ENCODE data around the gene FBXO34.
"Not testable (repeated sequence)": the region's sequence is repeated elsewhere in the genome, so short reads cannot be mapped to it uniquely, and the experiment has no call there.

The FBXO34 gene

GRCh38 chr14:55303125-55303499 is 31.9 kb downstream of the FBXO34 start:
- in situ Hi-C loops (cut with HindIII; ENCODE audit: low sequenced_read_pairs) = no loop called here
- DNase-seq (ENCODE audit: low read depth, low spot score) = no peak
- H3K4me3 ChIP-seq (ENCODE audit: low read depth, low read length) = no peak overlapping the region
- TF ChIP-seq CTCF (IDR thresholded peaks at IDR 0.05; ENCODE audit: low read depth, low read length) = no peak

GRCh38 chr14:55303691-55304145 is 32.5 kb downstream of the FBXO34 start:
- no peak overlapping the region for H3K4me3 ChIP-seq (ENCODE audit: low read depth, low read length)
- TF ChIP-seq CTCF (IDR thresholded peaks at IDR 0.05; ENCODE audit: low read depth, low read length) = no peak
- in situ Hi-C loops (cut with HindIII; ENCODE audit: low sequenced_read_pairs) = no loop called here

GRCh38 chr14:55306938-55307589 is 35.8 kb downstream of the FBXO34 start:
- no peak for TF ChIP-seq CTCF (IDR thresholded peaks at IDR 0.05; ENCODE audit: low read depth, low read length)
- no peak overlapping the region for H3K4me3 ChIP-seq (ENCODE audit: low read depth, low read length)
- in situ Hi-C loops (cut with HindIII; ENCODE audit: low sequenced_read_pairs) = no loop called here
- no peak for DNase-seq (ENCODE audit: low read depth, low spot score)

More at GRCh38 chr14:55303691-55304145, 32.5 kb downstream of the FBXO34 start:
- DNase-seq (ENCODE audit: low read depth, low spot score) = no peak

- in situ Hi-C loops (cut with HindIII; ENCODE audit: low sequenced_read_pairs) = no loop called here
- no peak overlapping the region for H3K4me3 ChIP-seq (ENCODE audit: low read depth, low read length)
- no peak for DNase-seq (ENCODE audit: low read depth, low spot score)
- TF ChIP-seq CTCF (IDR thresholded peaks at IDR 0.05; ENCODE audit: low read depth, low read length) = no peak
These were observed 37.9 kb downstream of the FBXO34 start for GRCh38 chr14:55309154-55309553.

- no peak overlapping the region for H3K4me3 ChIP-seq (ENCODE audit: low read depth, low read length)
- no peak for DNase-seq (ENCODE audit: low read depth, low spot score)
- in situ Hi-C loops (cut with HindIII; ENCODE audit: low sequenced_read_pairs) = no loop called here
- no peak for TF ChIP-seq CTCF (IDR thresholded peaks at IDR 0.05; ENCODE audit: low read depth, low read length)
These were observed 38.6 kb downstream of the FBXO34 start for GRCh38 chr14:55309761-55310365.

- H3K4me3 ChIP-seq (ENCODE audit: low read depth, low read length); in situ Hi-C loops (cut with HindIII; ENCODE audit: low sequenced_read_pairs); DNase-seq (ENCODE audit: low read depth, low spot score): not testable (repeated sequence)
These were observed 41.3 kb downstream of the FBXO34 start for GRCh38 chr14:55312379-55313030.

- in situ Hi-C loops (cut with HindIII; ENCODE audit: low sequenced_read_pairs) = no loop called here
- DNase-seq (ENCODE audit: low read depth, low spot score) = no peak
- TF ChIP-seq CTCF (IDR thresholded peaks at IDR 0.05; ENCODE audit: low read depth, low read length) = no peak
- no peak overlapping the region for H3K4me3 ChIP-seq (ENCODE audit: low read depth, low read length)
These were observed 42.3 kb downstream of the FBXO34 start for GRCh38 chr14:55313480-55313879.
